SK-N-SH (cell line): ENCODE data around the gene ST6GALNAC3. TPM values are rescaled to one million over a fixed set of nuclear protein-coding genes. Genes with fewer than 3 reads are reported as not detected.

Experiments
- CTCF ChIA-PET: fragments of 300-600, 350-600 bp; formaldehyde crosslinking; extraction: SDS; loops from one replicate; lab custom pipeline; 2021; lab: Yijun Ruan, JAX
- POLR2A ChIA-PET: fragments of 350-600 bp; sonication (Branson Sonifier 250); formaldehyde crosslinking; extraction: SDS; loops from one replicate; lab custom pipeline; 2020; ENCODE audit warnings: antibody characterized with exemption, inconsistent platforms; lab: Yijun Ruan, JAX
- DNase-seq: peaks from one replicate; pipeline ENCODE4 v3.0.0; 2012
- H2AFZ ChIP-seq: fragments of 200-600 bp; sonication (generic); 2 replicates; pipeline ENCODE4 v1.8.1; 2016; ENCODE audit warnings: antibody characterized with exemption, mild to moderate bottlenecking, low read depth
- H3F3A ChIP-seq: fragments of 200-600 bp; sonication (generic); replicated peaks from 2 replicates; pipeline ENCODE3; 2016; ENCODE audit warnings: antibody characterized with exemption, mild to moderate bottlenecking; ENCODE audit not compliant: insufficient read depth
- H3K27ac ChIP-seq, 2 experiments: fragments of 200-500 bp in 1 of 2; fragments of 200-600 bp in 1 of 2; sonication (Bioruptor generic) in 1 of 2; sonication (generic), shearing (Covaris generic) in 1 of 2; 2 replicates each; pipeline versions ENCODE4 v1.5.1 to v1.6.1; 2014 to 2016; ENCODE audit warnings: low read depth in 2 of 2, inconsistent platforms in 1 of 2, low read length in 1 of 2, mild to moderate bottlenecking in 1 of 2, mixed read lengths in 1 of 2
- H3K27me3 ChIP-seq: fragments of 200-600 bp; sonication (generic), shearing (Covaris generic); 2 replicates; pipeline ENCODE4 v1.6.1; 2016; ENCODE audit warnings: mixed run types; ENCODE audit not compliant: insufficient read depth
- H3K36me3 ChIP-seq, 2 experiments: fragments of 200-500 bp in 1 of 2; fragments of 200-600 bp in 1 of 2; sonication (Bioruptor generic) in 1 of 2; sonication (generic) in 1 of 2; replicated peaks in 1 of 2; 2 replicates each; pipeline versions ENCODE3 to v1.5.1; 2014 to 2016; ENCODE audit warnings: low read length in 1 of 2, mild to moderate bottlenecking in 1 of 2; ENCODE audit not compliant: insufficient read depth in 2 of 2, control insufficient read depth in 1 of 2
- H3K4me1 ChIP-seq, 2 experiments: fragments of 200-500 bp in 1 of 2; fragments of 200-600 bp in 1 of 2; sonication (Bioruptor generic) in 1 of 2; sonication (generic), shearing (Covaris generic) in 1 of 2; 2 replicates each; pipeline versions ENCODE4 v1.5.1 to v1.6.1; 2014 to 2016; ENCODE audit warnings: low read depth in 1 of 2, low read length in 1 of 2, mixed run types in 1 of 2; ENCODE audit not compliant: insufficient read depth in 2 of 2, control insufficient read depth in 1 of 2
- H3K4me2 ChIP-seq: fragments of 200-600 bp; sonication (generic), shearing (Covaris generic); 2 replicates; pipeline ENCODE4 v1.6.1; 2017; ENCODE audit warnings: mixed run types
- H3K4me3 ChIP-seq, 2 experiments: fragments of 200-500 bp in 1 of 2; fragments of 200-600 bp in 1 of 2; sonication (Bioruptor generic) in 1 of 2; sonication (generic), shearing (Covaris generic) in 1 of 2; 2 replicates each; pipeline versions ENCODE4 v1.5.1 to v1.8.1; 2014 to 2016; ENCODE audit warnings: low read depth in 2 of 2, inconsistent platforms in 1 of 2, low read length in 1 of 2, mild to moderate bottlenecking in 1 of 2, mixed read lengths in 1 of 2, moderate library complexity in 1 of 2
- H3K79me2 ChIP-seq: fragments of 200-600 bp; sonication (generic); 2 replicates; pipeline ENCODE4 v1.8.1; 2017; ENCODE audit warnings: mild to moderate bottlenecking; ENCODE audit not compliant: insufficient read depth
- H3K9ac ChIP-seq: fragments of 200-600 bp; sonication (generic); 2 replicates; pipeline ENCODE4 v1.6.1; 2017; ENCODE audit warnings: mixed run types
- H3K9me2 ChIP-seq: fragments of 200-600 bp; sonication (generic); 2 replicates; pipeline ENCODE4 v1.6.1; 2017; ENCODE audit warnings: mixed run types
- H3K9me3 ChIP-seq: fragments of 200-600 bp; sonication (generic); 2 replicates; pipeline ENCODE4 v1.6.1; 2017; ENCODE audit warnings: mixed run types, mild to moderate bottlenecking, moderate library complexity
- H4K20me1 ChIP-seq: fragments of 200-600 bp; sonication (generic); 2 replicates; pipeline ENCODE4 v1.6.1; 2017; ENCODE audit warnings: mild to moderate bottlenecking, mixed run types; ENCODE audit not compliant: insufficient read depth
- ELF1 ChIP-seq: IDR thresholded peaks from 2 replicates; pipeline ENCODE4 v1.4.0; 2012
- EZH2phosphoT487 ChIP-seq: fragments of 200-600 bp; sonication (generic); IDR thresholded peaks from 2 replicates; pipeline ENCODE4 v1.6.1; 2017; ENCODE audit warnings: low read depth, mixed run types, mild to moderate bottlenecking, antibody characterized with exemption, moderate library complexity, borderline replicate concordance
- FOSL2 ChIP-seq: IDR thresholded peaks from 2 replicates; pipeline ENCODE4 v1.4.0; 2012; ENCODE audit warnings: low read depth, mild to moderate bottlenecking, moderate library complexity, borderline replicate concordance
- MEF2A ChIP-seq: IDR thresholded peaks from 2 replicates; pipeline ENCODE4 v1.4.0; 2012; ENCODE audit warnings: low read depth, borderline replicate concordance
- NFIC ChIP-seq: IDR thresholded peaks from 2 replicates; pipeline ENCODE4 v1.4.0; 2012; ENCODE audit warnings: borderline replicate concordance
- POLR2AphosphoS5 ChIP-seq: IDR thresholded peaks from 2 replicates; pipeline ENCODE4 v1.6.1; 2012; ENCODE audit warnings: low read depth, low read length
- RAD21 ChIP-seq: IDR thresholded peaks from 2 replicates; pipeline ENCODE4 v1.6.1; 2012; ENCODE audit warnings: mild to moderate bottlenecking, low read length
- RCOR1 ChIP-seq: fragments of 150-350 bp; IDR thresholded peaks from 2 replicates; pipeline ENCODE4 v1.6.1; 2017; ENCODE audit warnings: antibody characterized with exemption, low read length
- REST ChIP-seq: IDR thresholded peaks from 2 replicates; pipeline ENCODE4 v1.6.1; 2012; ENCODE audit warnings: mild to moderate bottlenecking, low read depth, low read length, moderate library complexity
- RXRA ChIP-seq: IDR thresholded peaks from 2 replicates; pipeline ENCODE4 v1.4.0; 2012; ENCODE audit warnings: low read depth, mild to moderate bottlenecking, borderline replicate concordance
- SMC3 ChIP-seq: IDR thresholded peaks from 2 replicates; pipeline ENCODE4 v1.6.1; 2012; ENCODE audit warnings: low read depth, low read length, improper control_type of control experiment
- USF2 ChIP-seq: fragments of 150-350 bp; IDR thresholded peaks from 2 replicates; pipeline ENCODE4 v1.6.1; 2017; ENCODE audit warnings: antibody characterized with exemption, low read length, low read depth, borderline replicate concordance
- YY1 ChIP-seq: IDR thresholded peaks from 2 replicates; pipeline ENCODE4 v1.4.0; 2012; ENCODE audit warnings: low read depth, mild to moderate bottlenecking
- WGBS: methylation state at CpG from one replicate; pipeline ENCODE4 v1.1.6; 2017; ENCODE audit warnings: low lambda C conversion rate; 5-methylcytosine and 5-hydroxymethylcytosine counted together
- polyA plus RNA-seq, 3 experiments: library from polyadenylated mRNA; depleted of rRNA; stranded (reverse); fragments of >200 nt; gene quantifications; 2 replicates each; pipeline ENCODE4 v1.2.3, GENCODE V29; 2012
- TF ChIP-seq, protein P1 (sequence below): IDR thresholded peaks from 2 replicates; pipeline ENCODE4 v1.4.0; 2012; ENCODE audit warnings: low read depth, borderline replicate concordance
- TF ChIP-seq, protein P2 (sequence below): fragments of 200-600 bp; sonication (generic); IDR thresholded peaks from 2 replicates; pipeline ENCODE4 v1.6.1; 2017; ENCODE audit warnings: antibody characterized with exemption, mild to moderate bottlenecking, moderate library complexity

The ST6GALNAC3 gene
- polyA plus RNA-seq, 1 of the 3 experiments (the other 2 are of a cell fraction), result 8.1 TPM

DNA sequence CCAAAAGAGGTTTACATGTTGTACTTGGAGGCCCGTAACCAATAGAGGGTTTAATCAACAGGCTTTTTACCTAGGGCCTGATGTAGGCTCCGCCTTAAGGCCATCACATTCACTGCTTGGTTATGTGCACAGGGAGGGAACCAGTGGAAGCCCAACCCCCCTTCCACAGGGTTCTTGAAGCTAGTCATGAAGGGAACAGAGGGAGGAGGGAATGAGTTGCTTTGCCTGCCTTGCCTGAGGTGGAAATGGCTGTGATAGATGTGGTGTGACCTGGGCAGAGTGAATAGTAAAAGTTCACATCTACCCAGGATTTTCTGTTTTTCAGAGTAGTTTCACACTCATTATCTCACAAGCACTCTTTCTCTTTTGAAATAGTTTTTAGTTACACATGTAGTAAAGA is 215.1 kb downstream of the ST6GALNAC3 start:
- Histone ChIP-seq H3K9me3 (no peaks in the 10 kb centered on the region), H3K4me3 (no peak overlapping the region), H2AFZ (no peak overlapping the region), H3K9ac (no peak overlapping the region), H3K9me2 (no peaks in the 10 kb centered on the region), H3K27me3 (no peaks in the 10 kb centered on the region), H3F3A (no peaks in the 10 kb centered on the region), H3K36me3 (no peaks in the 10 kb centered on the region), H3K4me2 (0 out of 2 replicates have a peak overlapping the region, but pooled peaks have one; percentile 6), H3K27ac (no peak overlapping the region), H3K4me1 (peaks cover 0 to 25% of the 10 kb centered on the region in 2 experiments; a peak in 2 of 4 replicates), H4K20me1 (no peaks in the 10 kb centered on the region), H3K79me2 (no peaks in the 10 kb centered on the region)
- TF ChIP-seq YY1, result no peak
- WGBS, result 88% methylated on average over 2 of the region's 2 CpGs
- DNase-seq, result no peak
- CTCF ChIA-PET, result interaction anchor here (0.6 to 0.9 kb wide), 2 partner anchors 11 to 24 kb away, joined by 3 read pairs; no protein-coding TSS in a partner anchor
- POLR2A ChIA-PET, result no interaction called here

GRCh38 chr1:76290271-76290670 is 215.7 kb downstream of the ST6GALNAC3 start:
- ChIA-PET POLR2A (no interaction called here), CTCF (interaction anchor here (0.6 to 1.1 kb wide), 2 partner anchors 10 to 136 kb away, joined by 3 read pairs; no protein-coding TSS in a partner anchor)
- no peak for DNase-seq
- Histone ChIP-seq H3K79me2 (no peaks in the 10 kb centered on the region), H3K4me1 (peaks cover 0 to 20% of the 10 kb centered on the region in 2 experiments; a peak in 2 of 4 replicates), H3K9me3 (no peaks in the 10 kb centered on the region), H3K4me3 (no peak overlapping the region), H3K27me3 (no peaks in the 10 kb centered on the region), H2AFZ (no peak overlapping the region), H3K4me2 (0 out of 2 replicates have a peak overlapping the region, but pooled peaks have one; percentile 6), H3K9ac (no peak overlapping the region), H3K27ac (no peak overlapping the region), H3K9me2 (no peaks in the 10 kb centered on the region), H3F3A (no peaks in the 10 kb centered on the region), H3K36me3 (no peaks in the 10 kb centered on the region), H4K20me1 (no peaks in the 10 kb centered on the region)
- TF ChIP-seq NFIC, result no peak
- 84% methylated on average over 2 of the region's 2 CpGs for WGBS

- WGBS, result 94% methylated on average over 12 of the region's 13 CpGs
- no peak overlapping the region for H2AFZ ChIP-seq
- TF ChIP-seq, protein P1, sequence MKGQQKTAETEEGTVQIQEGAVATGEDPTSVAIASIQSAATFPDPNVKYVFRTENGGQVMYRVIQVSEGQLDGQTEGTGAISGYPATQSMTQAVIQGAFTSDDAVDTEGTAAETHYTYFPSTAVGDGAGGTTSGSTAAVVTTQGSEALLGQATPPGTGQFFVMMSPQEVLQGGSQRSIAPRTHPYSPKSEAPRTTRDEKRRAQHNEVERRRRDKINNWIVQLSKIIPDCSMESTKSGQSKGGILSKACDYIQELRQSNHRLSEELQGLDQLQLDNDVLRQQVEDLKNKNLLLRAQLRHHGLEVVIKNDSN, result no peak
- no peak for TF ChIP-seq ELF1
- TF ChIP-seq, protein P2, sequence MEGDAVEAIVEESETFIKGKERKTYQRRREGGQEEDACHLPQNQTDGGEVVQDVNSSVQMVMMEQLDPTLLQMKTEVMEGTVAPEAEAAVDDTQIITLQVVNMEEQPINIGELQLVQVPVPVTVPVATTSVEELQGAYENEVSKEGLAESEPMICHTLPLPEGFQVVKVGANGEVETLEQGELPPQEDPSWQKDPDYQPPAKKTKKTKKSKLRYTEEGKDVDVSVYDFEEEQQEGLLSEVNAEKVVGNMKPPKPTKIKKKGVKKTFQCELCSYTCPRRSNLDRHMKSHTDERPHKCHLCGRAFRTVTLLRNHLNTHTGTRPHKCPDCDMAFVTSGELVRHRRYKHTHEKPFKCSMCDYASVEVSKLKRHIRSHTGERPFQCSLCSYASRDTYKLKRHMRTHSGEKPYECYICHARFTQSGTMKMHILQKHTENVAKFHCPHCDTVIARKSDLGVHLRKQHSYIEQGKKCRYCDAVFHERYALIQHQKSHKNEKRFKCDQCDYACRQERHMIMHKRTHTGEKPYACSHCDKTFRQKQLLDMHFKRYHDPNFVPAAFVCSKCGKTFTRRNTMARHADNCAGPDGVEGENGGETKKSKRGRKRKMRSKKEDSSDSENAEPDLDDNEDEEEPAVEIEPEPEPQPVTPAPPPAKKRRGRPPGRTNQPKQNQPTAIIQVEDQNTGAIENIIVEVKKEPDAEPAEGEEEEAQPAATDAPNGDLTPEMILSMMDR, result no peak
- TF ChIP-seq YY1, result no peak
- no peak for TF ChIP-seq RAD21
- TF ChIP-seq EZH2phosphoT487, result no peak
- no peak for TF ChIP-seq RXRA
- TF ChIP-seq USF2, result no peak
- TF ChIP-seq MEF2A, result no peak
- no peak for TF ChIP-seq REST
- TF ChIP-seq SMC3, result no peak
- TF ChIP-seq FOSL2, result no peak
- no peak for TF ChIP-seq RCOR1
- TF ChIP-seq POLR2AphosphoS5, result no peak
These were observed 216.6 kb downstream of the ST6GALNAC3 start for GRCh38 chr1:76291191-76291590.

More at GRCh38 chr1:76291191-76291590, 216.6 kb downstream of the ST6GALNAC3 start:
- H3K4me3 ChIP-seq, result no peak overlapping the region
- POLR2A ChIA-PET, result no interaction called here
- H3K27me3 ChIP-seq, result no peaks in the 10 kb centered on the region
- H3K79me2 ChIP-seq, result no peaks in the 10 kb centered on the region
- H3K36me3 ChIP-seq, result no peaks in the 10 kb centered on the region
- H3K4me1 ChIP-seq, result peaks cover 0 to 14% of the 10 kb centered on the region in 2 experiments; a peak in 2 of 4 replicates
- CTCF ChIA-PET, result interaction anchor here (1.1 kb wide), 1 partner anchor 137 kb away, joined by 3 read pairs; no protein-coding TSS in a partner anchor
- no peak overlapping the region for H3K9ac ChIP-seq
- H3K27ac ChIP-seq, result no peak overlapping the region
- no peak for DNase-seq
- H3F3A ChIP-seq, result no peaks in the 10 kb centered on the region
- no peaks in the 10 kb centered on the region for H3K9me3 ChIP-seq
- H3K9me2 ChIP-seq, result no peaks in the 10 kb centered on the region
- H3K4me2 ChIP-seq, result no peak overlapping the region
- no peaks in the 10 kb centered on the region for H4K20me1 ChIP-seq
